Mammary epithelial cell (primary cell): ENCODE data around the gene GDAP1L1.

Experiments used
- CTCF ChIP-seq, 2 donors: IDR thresholded peaks in 1 of 2; conservative IDR thresholded peaks in 1 of 2; 2 replicates each; pipeline ENCODE4 v1.5.1; 2011 to 2012; ENCODE audit warnings: inconsistent platforms in 2 of 2, low read length in 2 of 2, mild to moderate bottlenecking in 2 of 2, control low read depth in 1 of 2, low read depth in 1 of 2; ENCODE audit not compliant: insufficient read depth in 1 of 2; ENCODE audit errors: extremely low read depth in 1 of 2
- EZH2 ChIP-seq: IDR thresholded peaks from 2 replicates; pipeline ENCODE4 v1.6.1; 2012; ENCODE audit warnings: low read length, inconsistent platforms, borderline replicate concordance

DNA sequence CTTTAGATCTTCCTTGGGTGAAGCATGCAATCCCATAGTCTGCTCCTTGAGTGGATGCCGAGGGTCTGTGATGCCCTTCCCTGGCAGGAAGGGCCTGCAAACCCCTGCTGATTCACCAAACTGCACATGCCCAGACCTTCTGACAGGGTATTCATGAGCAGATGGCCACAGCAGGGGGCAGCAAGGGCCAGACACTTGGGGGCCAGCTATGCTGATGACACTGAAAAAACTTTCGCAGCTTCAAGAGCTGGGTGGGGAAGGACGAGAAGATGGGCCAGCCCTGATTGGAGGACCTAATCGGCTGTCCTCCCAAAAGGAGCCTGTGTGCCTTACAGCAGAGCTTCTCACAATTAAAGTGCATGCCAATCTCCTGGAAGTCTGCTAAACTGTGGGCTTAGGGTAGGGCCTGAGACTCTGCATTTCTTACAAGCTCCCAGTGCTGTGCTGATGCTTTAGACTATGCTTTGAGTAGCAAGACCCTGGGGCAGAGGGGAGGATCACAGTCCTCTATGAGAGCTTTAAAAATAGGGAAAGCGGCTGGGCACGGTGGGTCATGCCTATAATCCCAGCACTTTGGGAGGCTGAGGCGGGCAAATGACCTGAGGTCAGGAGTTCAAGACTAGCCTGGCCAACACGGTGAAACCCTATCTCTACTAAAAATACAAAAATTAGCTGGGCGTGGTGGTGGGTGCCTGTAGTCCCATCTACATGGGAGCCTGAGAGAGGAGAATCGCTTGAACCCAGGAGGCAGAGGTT is 15.2 kb upstream of the GDAP1L1 start:
- TF ChIP-seq CTCF (conservative IDR thresholded peaks at IDR 0.05 in 1 of 2, IDR thresholded peaks at IDR 0.05 in 1 of 2; ENCODE audit: extremely low read depth in 1 of 2, insufficient read depth in 1 of 2, low read depth in 1 of 2, low read length in 2 of 2) (no peak), EZH2 (no peak)
